Testis (tissue), 3 donors: Measurements from ENCODE around the gene TDRD9. TPM values are rescaled to one million over a fixed set of nuclear protein-coding genes. Genes with fewer than 3 reads are reported as not detected.

ENCODE experiments used
- DNase-seq: peaks from one replicate; pipeline ENCODE4 v3.0.0-alpha.2; 2019
- H3K27ac ChIP-seq, 2 donors: fragments of 200-600 bp; sonication (generic); one replicate each; pipeline ENCODE4 v1.5.1; 2019
- H3K27me3 ChIP-seq: fragments of 200-600 bp; sonication (generic); one replicate; pipeline ENCODE4 v1.5.1; 2019
- H3K36me3 ChIP-seq: fragments of 200-600 bp; sonication (generic); one replicate; pipeline ENCODE4 v1.5.1; 2017; ENCODE audit warnings: low read depth; ENCODE audit errors: missing control alignments
- H3K4me1 ChIP-seq: fragments of 200-600 bp; sonication (generic); one replicate; pipeline ENCODE4 v1.5.1; 2019
- H3K4me3 ChIP-seq, 2 donors: fragments of 200-600 bp; sonication (generic); one replicate each; pipeline ENCODE4 v1.5.1; 2017 to 2019
- H3K9me3 ChIP-seq: fragments of 200-600 bp; sonication (generic); one replicate; pipeline ENCODE4 v1.5.1; 2017
- CTCF ChIP-seq, 3 experiments: fragments of 450-650 bp in 2 of 3; fragments of 200-600 bp in 1 of 3; sonication (generic) in 1 of 3; IDR thresholded peaks; one replicate each; pipeline ENCODE4 v1.5.1; 2016 to 2019; ENCODE audit warnings: antibody characterized with exemption in 3 of 3, mild to moderate bottlenecking in 2 of 3, moderate library complexity in 1 of 3
- POLR2A ChIP-seq: fragments of 450-650 bp; IDR thresholded peaks from one replicate; pipeline ENCODE4 v1.6.1; 2017; ENCODE audit warnings: antibody characterized with exemption, mild to moderate bottlenecking, moderate library complexity
- WGBS, 2 donors: methylation state at CpG; one replicate each; pipeline ENCODE4 v1.1.5; 2018; 5-methylcytosine and 5-hydroxymethylcytosine counted together
- intact Hi-C: fragments of 100-400 bp; cut with DNase I; formaldehyde crosslinking; loops from one replicate; pipeline ENCODE4 v1.15.1; 2023; ENCODE audit warnings: low total_unique reads
- polyA plus RNA-seq: library from polyadenylated mRNA; stranded (reverse); fragments of 350-450 nt; fragmentation: Illumina TruSeq; extraction: RNeasy Lipid Tissue Mini Kit (QIAGEN cat#74804); gene quantifications from one replicate; pipeline ENCODE4 v1.2.3, GENCODE V29; 2014; ENCODE audit warnings: low read depth, low replicate concordance; ENCODE audit not compliant: insufficient read depth
- total RNA-seq, 2 donors: library from RNA; depleted of rRNA; stranded (reverse); fragments of >200 nt; gene quantifications; one replicate each; pipeline ENCODE4 v1.2.3, GENCODE V29; 2016

TDRD9 gene
- total and polyA plus RNA-seq, 3 donors from 2014 or later = 41.8 to 72.8 (median 68.5) TPM

DNA sequence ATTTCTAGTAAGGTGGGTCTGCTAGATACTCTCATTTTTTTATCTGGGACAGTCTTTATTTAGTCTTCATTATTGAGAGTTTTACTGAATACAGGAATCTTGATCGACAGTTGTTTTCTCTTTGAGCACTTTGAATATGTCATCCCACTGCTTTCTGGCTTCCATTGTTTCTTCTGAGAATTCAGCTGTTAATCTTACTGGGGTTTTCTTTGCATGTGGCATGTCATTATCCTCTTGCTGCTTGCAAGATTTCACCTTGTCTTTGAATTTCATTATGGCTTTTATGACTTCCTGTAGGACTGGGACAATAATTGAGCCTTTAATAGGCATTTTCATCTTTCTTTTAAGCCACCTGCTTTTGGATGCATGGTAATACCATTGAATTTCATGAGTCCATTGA lies 60.8 kb downstream of the TDRD9 start:
- no peak for TF ChIP-seq CTCF (IDR thresholded peaks at IDR 0.05)
- no peak for TF ChIP-seq POLR2A
- no peak for DNase-seq
- no peaks in the 10 kb centered on the region for H3K9me3 ChIP-seq
- no peak overlapping the region for H3K27ac ChIP-seq
- no peaks in the 10 kb centered on the region for H3K27me3 ChIP-seq
- 91 to 100% methylated on average over 1 of the region's 1 CpG for WGBS, 2 donors
- H3K4me1 ChIP-seq = no peaks in the 10 kb centered on the region
- intact Hi-C loops = no loop called here
- H3K4me3 ChIP-seq = no peak overlapping the region
- H3K36me3 ChIP-seq = no peaks in the 10 kb centered on the region

DNA sequence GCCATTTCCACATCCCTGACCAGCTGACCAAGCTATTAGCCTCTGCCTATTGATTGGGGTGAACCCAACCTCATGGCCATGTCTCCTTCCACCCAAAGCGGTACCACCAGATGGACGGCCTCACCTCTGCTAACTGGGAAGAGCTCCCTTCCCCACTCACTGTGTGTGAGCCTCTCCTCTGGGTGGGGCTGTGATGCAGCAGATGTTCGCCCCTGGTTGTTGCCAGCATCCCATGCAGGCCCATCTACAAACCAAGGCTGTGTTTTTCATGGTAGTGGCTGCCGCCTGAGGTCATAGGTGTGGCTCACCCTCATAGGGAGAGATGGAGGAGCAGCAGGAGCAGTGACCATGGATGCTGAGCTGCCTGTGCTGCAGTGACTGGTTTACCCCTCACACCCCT lies 61.7 kb downstream of the TDRD9 start:
- Histone ChIP-seq H3K4me3 (no peak overlapping the region), H3K36me3 (no peaks in the 10 kb centered on the region), H3K9me3 (no peaks in the 10 kb centered on the region), H3K27me3 (no peaks in the 10 kb centered on the region), H3K27ac (no peak overlapping the region), H3K4me1 (no peaks in the 10 kb centered on the region)
- 80 to 95% methylated on average over 3 to 4 of the region's 4 CpGs for WGBS, 2 donors
- intact Hi-C loops = no loop called here
- TF ChIP-seq CTCF (IDR thresholded peaks at IDR 0.05) (no peak), POLR2A (no peak)
- DNase-seq = no peak

GRCh38 chr14:103994535-103995184 lies 66.4 kb downstream of the TDRD9 start:
- Histone ChIP-seq H3K27ac (no peak overlapping the region), H3K36me3 (no peaks in the 10 kb centered on the region), H3K4me3 (no peak overlapping the region), H3K27me3 (no peaks in the 10 kb centered on the region), H3K9me3 (no peaks in the 10 kb centered on the region), H3K4me1 (no peaks in the 10 kb centered on the region)
- DNase-seq = no peak
- no peak for TF ChIP-seq CTCF (IDR thresholded peaks at IDR 0.05)
- no peak for TF ChIP-seq POLR2A
- WGBS, 2 donors = 85 to 89% methylated on average over 5 of the region's 5 CpGs
- intact Hi-C loops = no loop called here

- Histone ChIP-seq H3K27me3 (no peaks in the 10 kb centered on the region), H3K4me3 (no peak overlapping the region), H3K27ac (no peak overlapping the region), H3K4me1 (no peaks in the 10 kb centered on the region), H3K36me3 (no peaks in the 10 kb centered on the region), H3K9me3 (no peaks in the 10 kb centered on the region)
- WGBS, 2 donors = 83 to 84% methylated on average over 5 of the region's 5 CpGs
- DNase-seq = no peak
- intact Hi-C loops = no loop called here
- TF ChIP-seq POLR2A (no peak), CTCF (IDR thresholded peaks at IDR 0.05) (no peak)
Measured at GRCh38 chr14:103995876-103996275, 67.6 kb downstream of the TDRD9 start.

GRCh38 chr14:103997391-103997790 lies 69.1 kb downstream of the TDRD9 start:
- H3K27me3 ChIP-seq = no peaks in the 10 kb centered on the region
- no peak overlapping the region for H3K27ac ChIP-seq
- TF ChIP-seq CTCF (IDR thresholded peaks at IDR 0.05) = no peak
- TF ChIP-seq POLR2A = no peak
- WGBS, 2 donors = 70 to 87% methylated on average over 8 of the region's 8 CpGs
- no peaks in the 10 kb centered on the region for H3K4me1 ChIP-seq
- H3K4me3 ChIP-seq = no peak overlapping the region
- intact Hi-C loops = no loop called here
- H3K9me3 ChIP-seq = no peaks in the 10 kb centered on the region
- H3K36me3 ChIP-seq = no peaks in the 10 kb centered on the region
- no peak for DNase-seq
